HepG2 (cell line): ENCODE data around the gene FAM229A. TPM values are rescaled to one million over a fixed set of nuclear protein-coding genes. Genes with fewer than 3 reads are reported as not detected.

Source experiments
- ATAC-seq: fragments of 200-7000 bp; cut with Tn5 transposase; 3 replicates; pipeline ENCODE4 v1.9.1; 2020; ENCODE audit warnings: mild to moderate bottlenecking, moderate library complexity
- BruUV-seq: library from RNA; stranded (reverse); fragments of 400-500 nt; replicated peaks from 2 replicates; lab custom pipeline; 2021; lab: Mats Ljungman, UMichigan
- CTCF ChIA-PET: fragments of 300-600 bp; formaldehyde crosslinking; extraction: SDS; loops from one replicate; lab custom pipeline; 2021; ENCODE audit warnings: low total read pairs, inconsistent platforms, low intra/inter-chr PET ratio; lab: Yijun Ruan, JAX
- POLR2A ChIA-PET: fragments of 350-600 bp; sonication (Branson Sonifier 250); formaldehyde crosslinking; loops from one replicate; lab custom pipeline; 2020; ENCODE audit warnings: antibody characterized with exemption, inconsistent platforms; lab: Yijun Ruan, JAX
- DNase-seq: peaks from one replicate; pipeline ENCODE4 v3.0.0-alpha.2; 2015; ENCODE audit warnings: low spot score
- FAIRE-seq: peaks from 3 replicates; lab custom pipeline; 2011; peaks lifted over from hg19 to GRCh38; lab: Jason Lieb, UNC
- H2AFZ ChIP-seq: one replicate; pipeline ENCODE4 v1.6.1; 2011; ENCODE audit warnings: low read length, inconsistent platforms
- H3K27ac ChIP-seq: fragments of 300-600 bp; 3 replicates; pipeline ENCODE4 v1.8.0; 2011; ENCODE audit warnings: mixed run types, mild to moderate bottlenecking, mixed read lengths, low read length, inconsistent platforms; ENCODE audit not compliant: insufficient read depth; ENCODE audit errors: extremely low read length
- H3K27me3 ChIP-seq, 2 experiments: fragments of 200-600 bp in 1 of 2; 2 replicates in 1 of 2; 3 replicates in 1 of 2; pipeline versions ENCODE4 v1.6.0 to v1.8.0; 2011; ENCODE audit warnings: low read length in 2 of 2, mild to moderate bottlenecking in 2 of 2, moderate library complexity in 2 of 2, inconsistent platforms in 1 of 2; ENCODE audit not compliant: insufficient read depth in 2 of 2, control insufficient read depth in 1 of 2
- H3K36me3 ChIP-seq, 2 experiments: fragments of 200-600 bp in 1 of 2; replicated peaks in 1 of 2; 2 replicates in 1 of 2; 3 replicates in 1 of 2; pipeline versions ENCODE4 v1.5.1 to v1.8.0; 2011; ENCODE audit warnings: low read length in 2 of 2, inconsistent platforms in 1 of 2; ENCODE audit not compliant: insufficient read depth in 2 of 2, control insufficient read depth in 1 of 2
- H3K4me1 ChIP-seq: 2 replicates; pipeline ENCODE4 v1.5.1; 2012; ENCODE audit warnings: low read length, inconsistent platforms; ENCODE audit not compliant: insufficient read depth
- H3K4me2 ChIP-seq: 2 replicates; pipeline ENCODE4 v1.6.0; 2011; ENCODE audit warnings: low read depth, low read length, inconsistent platforms
- H3K4me3 ChIP-seq, 3 experiments: fragments of 200-600 bp in 1 of 3; sonication (generic), shearing (Covaris generic) in 1 of 3; replicated peaks in 1 of 3; 2 replicates each; pipeline ENCODE4 v1.5.1; 2011 to 2016; ENCODE audit warnings: low read length in 3 of 3, inconsistent platforms in 2 of 3, low read depth in 2 of 3, mild to moderate bottlenecking in 2 of 3, control low read depth in 1 of 3, mixed read lengths in 1 of 3; ENCODE audit not compliant: insufficient read depth in 1 of 3
- H3K79me2 ChIP-seq: one replicate; pipeline ENCODE4 v1.6.1; 2011; ENCODE audit warnings: low read length, inconsistent platforms; ENCODE audit not compliant: insufficient read depth
- H3K9ac ChIP-seq: 2 replicates; pipeline ENCODE4 v1.6.0; 2011; ENCODE audit warnings: mild to moderate bottlenecking, low read depth, low read length, inconsistent platforms; ENCODE audit not compliant: insufficient read depth
- H3K9me3 ChIP-seq: 2 replicates; pipeline ENCODE4 v1.5.1; 2012; ENCODE audit warnings: mild to moderate bottlenecking, low read length
- H4K20me1 ChIP-seq: 2 replicates; pipeline ENCODE4 v1.6.0; 2011; ENCODE audit warnings: inconsistent platforms, mild to moderate bottlenecking, low read length, moderate library complexity; ENCODE audit not compliant: insufficient read depth
- U2AF1 ChIP-seq: fragments of 200-400 bp; formaldehyde crosslinking; optimal IDR thresholded peaks from 2 replicates; pipeline ENCODE3; 2017; ENCODE audit warnings: mild to moderate bottlenecking, low read depth, low read length
- ZFP90 ChIP-seq: sonication (generic); formaldehyde crosslinking; IDR thresholded peaks from 2 replicates; pipeline ENCODE4 v1.8.0; 2022; ENCODE audit warnings: missing genetic modification reagents, mild to moderate bottlenecking, inconsistent platforms, borderline replicate concordance
- ZNF17 ChIP-seq: sonication (generic); formaldehyde crosslinking; IDR thresholded peaks from 2 replicates; pipeline ENCODE4 v1.5.0; 2020; ENCODE audit warnings: mild to moderate bottlenecking, missing genetic modification reagents
- ZNF335 ChIP-seq: sonication (generic); formaldehyde crosslinking; IDR thresholded peaks from 2 replicates; pipeline ENCODE4 v1.4.0; 2020; ENCODE audit warnings: missing genetic modification reagents
- ZNF446 ChIP-seq: sonication (generic); formaldehyde crosslinking; IDR thresholded peaks from 2 replicates; pipeline ENCODE4 v1.5.0; 2020; ENCODE audit warnings: mild to moderate bottlenecking, missing genetic modification reagents
- ZNF558 ChIP-seq: sonication (generic); formaldehyde crosslinking; IDR thresholded peaks from 2 replicates; pipeline ENCODE4 v1.9.0; 2022; ENCODE audit warnings: mild to moderate bottlenecking, missing genetic modification reagents, borderline replicate concordance
- WGBS: methylation state at CpG from one replicate; pipeline ENCODE4 v1.1.6; 2017; ENCODE audit warnings: low lambda C conversion rate; 5-methylcytosine and 5-hydroxymethylcytosine counted together
- in situ Hi-C: cut with HindIII; loops from 2 replicates; pipeline ENCODE4 v1.10.0; 2017; ENCODE audit warnings: low pct_unique_long_range_greater_than_20kb; ENCODE audit not compliant: extremely low pct_ligation_motif_present
- intact Hi-C: fragments of 100-400 bp; cut with micrococcal nuclease; formaldehyde crosslinking; loops from one replicate; pipeline ENCODE4 v1.10.0; 2022; ENCODE audit not compliant: unreplicated experiment
- polyA plus RNA-seq, 8 experiments: library from polyadenylated mRNA; depleted of rRNA in 3 of 8; stranded (reverse) in 7 of 8; unstranded in 1 of 8; fragments of >200 nt; fragmentation: Illumina TruSeq in 4 of 8; extraction: Trizol in 4 of 8; gene quantifications; 2 replicates each; pipeline versions ENCODE4 v1.2.1 to v1.2.3, GENCODE V29; 2011 to 2016; ENCODE audit warnings: low read depth in 4 of 8, missing spikeins in 1 of 8, mixed read lengths in 1 of 8; ENCODE audit not compliant: insufficient read depth in 1 of 8
- total RNA-seq, 5 experiments: library from RNA; depleted of rRNA; stranded (reverse); fragments of >200 nt; fragmentation: Illumina TruSeq; extraction: Trizol; gene quantifications; 2 replicates each; pipeline ENCODE4 v1.2.3, GENCODE V29; 2016; ENCODE audit warnings: low read depth in 1 of 5
- TF ChIP-seq, protein P1 (sequence below): fragments of 450-650 bp; IDR thresholded peaks from 2 replicates; pipeline ENCODE4 v1.6.1; 2017
- TF ChIP-seq, protein P2 (sequence below): IDR thresholded peaks from 2 replicates; pipeline ENCODE4 v1.6.1; 2016; ENCODE audit warnings: missing genetic modification reagents, missing compliant biosample characterization
- TF ChIP-seq, protein P3 (sequence below): IDR thresholded peaks from 2 replicates; pipeline ENCODE4 v1.4.0; 2020; ENCODE audit warnings: mild to moderate bottlenecking, missing genetic modification reagents
- TF ChIP-seq, protein P4 (sequence below): sonication (generic); formaldehyde crosslinking; IDR thresholded peaks from 2 replicates; pipeline ENCODE4 v1.9.0; 2021; ENCODE audit warnings: missing genetic modification reagents, borderline replicate concordance

The FAM229A gene
- total and polyA plus RNA-seq, 2 of the 13 experiments (the other 11 are each of a cell fraction or from before 2014, with no cell fraction given), result 3.2 to 17.6 TPM

DNA sequence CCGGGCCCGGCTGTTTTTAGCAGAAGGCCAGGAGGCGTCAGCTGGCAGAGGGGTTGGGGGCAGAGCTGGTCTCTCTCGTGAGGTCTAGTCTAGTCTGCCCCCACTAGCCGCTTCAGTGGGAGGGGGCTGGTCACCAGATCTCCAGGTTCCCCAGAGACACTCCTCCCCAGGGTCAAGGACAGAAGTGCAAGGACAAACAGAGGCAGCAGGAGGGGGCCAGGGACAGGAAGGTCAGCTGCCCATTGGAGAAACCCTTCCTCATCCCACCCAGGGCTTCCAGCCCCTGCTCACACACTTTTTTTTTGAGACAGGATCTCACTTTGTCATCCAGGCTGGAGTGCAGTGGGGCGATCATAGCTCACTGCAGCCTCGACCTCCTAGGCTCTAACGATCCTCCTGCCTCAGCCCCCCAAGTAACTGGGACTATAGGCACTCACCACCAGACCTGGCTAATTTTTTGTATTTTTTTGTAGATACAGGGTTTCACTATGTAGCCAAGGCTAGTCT lies 10.0 kb downstream of the FAM229A start (continued):
- TF ChIP-seq, protein P1, sequence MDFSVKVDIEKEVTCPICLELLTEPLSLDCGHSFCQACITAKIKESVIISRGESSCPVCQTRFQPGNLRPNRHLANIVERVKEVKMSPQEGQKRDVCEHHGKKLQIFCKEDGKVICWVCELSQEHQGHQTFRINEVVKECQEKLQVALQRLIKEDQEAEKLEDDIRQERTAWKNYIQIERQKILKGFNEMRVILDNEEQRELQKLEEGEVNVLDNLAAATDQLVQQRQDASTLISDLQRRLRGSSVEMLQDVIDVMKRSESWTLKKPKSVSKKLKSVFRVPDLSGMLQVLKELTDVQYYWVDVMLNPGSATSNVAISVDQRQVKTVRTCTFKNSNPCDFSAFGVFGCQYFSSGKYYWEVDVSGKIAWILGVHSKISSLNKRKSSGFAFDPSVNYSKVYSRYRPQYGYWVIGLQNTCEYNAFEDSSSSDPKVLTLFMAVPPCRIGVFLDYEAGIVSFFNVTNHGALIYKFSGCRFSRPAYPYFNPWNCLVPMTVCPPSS, result no peak
- TF ChIP-seq, protein P2, sequence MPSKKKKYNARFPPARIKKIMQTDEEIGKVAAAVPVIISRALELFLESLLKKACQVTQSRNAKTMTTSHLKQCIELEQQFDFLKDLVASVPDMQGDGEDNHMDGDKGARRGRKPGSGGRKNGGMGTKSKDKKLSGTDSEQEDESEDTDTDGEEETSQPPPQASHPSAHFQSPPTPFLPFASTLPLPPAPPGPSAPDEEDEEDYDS (CRISPR knock-in tag), result no peak
- TF ChIP-seq, protein P3, sequence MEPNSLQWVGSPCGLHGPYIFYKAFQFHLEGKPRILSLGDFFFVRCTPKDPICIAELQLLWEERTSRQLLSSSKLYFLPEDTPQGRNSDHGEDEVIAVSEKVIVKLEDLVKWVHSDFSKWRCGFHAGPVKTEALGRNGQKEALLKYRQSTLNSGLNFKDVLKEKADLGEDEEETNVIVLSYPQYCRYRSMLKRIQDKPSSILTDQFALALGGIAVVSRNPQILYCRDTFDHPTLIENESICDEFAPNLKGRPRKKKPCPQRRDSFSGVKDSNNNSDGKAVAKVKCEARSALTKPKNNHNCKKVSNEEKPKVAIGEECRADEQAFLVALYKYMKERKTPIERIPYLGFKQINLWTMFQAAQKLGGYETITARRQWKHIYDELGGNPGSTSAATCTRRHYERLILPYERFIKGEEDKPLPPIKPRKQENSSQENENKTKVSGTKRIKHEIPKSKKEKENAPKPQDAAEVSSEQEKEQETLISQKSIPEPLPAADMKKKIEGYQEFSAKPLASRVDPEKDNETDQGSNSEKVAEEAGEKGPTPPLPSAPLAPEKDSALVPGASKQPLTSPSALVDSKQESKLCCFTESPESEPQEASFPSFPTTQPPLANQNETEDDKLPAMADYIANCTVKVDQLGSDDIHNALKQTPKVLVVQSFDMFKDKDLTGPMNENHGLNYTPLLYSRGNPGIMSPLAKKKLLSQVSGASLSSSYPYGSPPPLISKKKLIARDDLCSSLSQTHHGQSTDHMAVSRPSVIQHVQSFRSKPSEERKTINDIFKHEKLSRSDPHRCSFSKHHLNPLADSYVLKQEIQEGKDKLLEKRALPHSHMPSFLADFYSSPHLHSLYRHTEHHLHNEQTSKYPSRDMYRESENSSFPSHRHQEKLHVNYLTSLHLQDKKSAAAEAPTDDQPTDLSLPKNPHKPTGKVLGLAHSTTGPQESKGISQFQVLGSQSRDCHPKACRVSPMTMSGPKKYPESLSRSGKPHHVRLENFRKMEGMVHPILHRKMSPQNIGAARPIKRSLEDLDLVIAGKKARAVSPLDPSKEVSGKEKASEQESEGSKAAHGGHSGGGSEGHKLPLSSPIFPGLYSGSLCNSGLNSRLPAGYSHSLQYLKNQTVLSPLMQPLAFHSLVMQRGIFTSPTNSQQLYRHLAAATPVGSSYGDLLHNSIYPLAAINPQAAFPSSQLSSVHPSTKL (CRISPR knock-in tag), result no peak

DNA sequence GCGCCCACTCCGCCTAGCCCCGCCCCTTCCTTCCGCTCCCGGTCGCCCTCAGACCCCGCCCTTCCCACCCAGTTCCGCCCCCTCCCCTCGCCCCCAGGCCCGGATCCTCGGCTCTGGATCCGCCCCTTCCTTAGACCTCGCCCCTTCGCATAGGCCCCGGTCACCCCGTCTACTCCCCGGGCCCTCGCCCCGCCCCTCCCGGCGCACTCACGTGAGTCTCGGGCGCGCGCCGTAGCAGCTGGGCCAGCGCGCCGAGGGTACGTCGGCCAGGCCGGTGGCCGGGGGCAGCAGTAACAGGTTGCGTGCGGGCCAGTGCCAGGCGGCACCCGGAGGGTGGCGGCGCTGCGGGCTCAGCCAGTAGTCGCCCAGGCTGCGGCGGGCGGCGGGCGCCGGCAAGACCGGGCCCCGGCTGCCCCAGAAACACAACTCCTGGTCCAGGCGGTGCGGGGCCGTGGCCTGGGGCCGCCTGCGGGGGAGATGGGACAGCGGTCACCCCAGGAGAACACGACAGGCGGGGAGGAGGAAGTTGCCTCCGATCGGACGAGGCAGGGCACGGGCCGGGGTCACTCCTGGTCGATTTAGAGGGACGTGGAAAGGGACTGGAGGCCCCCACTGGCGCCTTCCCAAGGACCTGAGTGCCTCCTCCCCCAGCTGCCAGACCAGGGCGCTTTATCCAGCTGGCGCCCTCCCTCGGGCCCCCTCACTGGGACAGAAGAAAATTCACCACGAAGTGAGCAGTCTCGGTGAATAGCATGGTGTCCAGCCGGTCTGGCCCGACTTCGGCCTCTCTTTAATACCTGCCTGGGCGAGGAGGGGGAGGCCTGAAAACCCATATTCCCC lies 10.7 kb downstream of the FAM229A start:
- CTCF ChIA-PET, result interaction anchor here (1.5 kb wide), 1 partner anchor 16 kb away, joined by 4 read pairs; the partner anchor contains the start of gene MARCKSL1
- peak; percentile 80 for ATAC-seq
- no peaks in the 10 kb centered on the region for H3K36me3 ChIP-seq
- H3K9ac ChIP-seq, result peak overlapping the region; percentile 87
- peak overlapping the region; percentile 73 to 81 (median 74) for H3K4me3 ChIP-seq
- peak; percentile 89 for DNase-seq
- H3K79me2 ChIP-seq, result no peaks in the 10 kb centered on the region
- no peaks in the 10 kb centered on the region for H3K27me3 ChIP-seq
- H3K4me1 ChIP-seq, result peaks cover 65% of the 10 kb centered on the region
- intact Hi-C loops (loop anchor here (2.0 kb wide), 2 partner anchors 15 to 43 kb away; partner anchors contain the start of genes BSDC1 and MARCKSL1), in situ Hi-C loops (no loop called here)
- WGBS, result 3% methylated on average over 17 of the region's 75 CpGs
- H2AFZ ChIP-seq, result no peak overlapping the region
- H3K4me2 ChIP-seq, result peak overlapping the region; percentile 80
- no peaks in the 10 kb centered on the region for H3K9me3 ChIP-seq
- peak; percentile 26 for FAIRE-seq
- POLR2A ChIA-PET, result interaction anchor here (0.6 to 10.1 kb wide), 25 partner anchors 9 to 384 kb away, joined by 3 to 222 read pairs (median 6); partner anchors contain the start of genes BSDC1, FAM229A, HDAC1 and KPNA6
- BruUV-seq, result TSS peak; percentile 65
- no peaks in the 10 kb centered on the region for H4K20me1 ChIP-seq
- H3K27ac ChIP-seq, result peak overlapping the region; percentile 92
- TF ChIP-seq, protein P4, sequence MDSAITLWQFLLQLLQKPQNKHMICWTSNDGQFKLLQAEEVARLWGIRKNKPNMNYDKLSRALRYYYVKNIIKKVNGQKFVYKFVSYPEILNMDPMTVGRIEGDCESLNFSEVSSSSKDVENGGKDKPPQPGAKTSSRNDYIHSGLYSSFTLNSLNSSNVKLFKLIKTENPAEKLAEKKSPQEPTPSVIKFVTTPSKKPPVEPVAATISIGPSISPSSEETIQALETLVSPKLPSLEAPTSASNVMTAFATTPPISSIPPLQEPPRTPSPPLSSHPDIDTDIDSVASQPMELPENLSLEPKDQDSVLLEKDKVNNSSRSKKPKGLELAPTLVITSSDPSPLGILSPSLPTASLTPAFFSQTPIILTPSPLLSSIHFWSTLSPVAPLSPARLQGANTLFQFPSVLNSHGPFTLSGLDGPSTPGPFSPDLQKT, result no peak
- TF ChIP-seq ZNF17 (CRISPR knock-in tag) (no peak), ZNF335 (CRISPR knock-in tag) (no peak), ZFP90 (CRISPR knock-in tag) (peak; percentile 64; the same call in 1 of the 2 replicates), ZNF446 (CRISPR knock-in tag) (no peak; the same call in 1 of the 2 replicates), U2AF1 (no peak), ZNF558 (CRISPR knock-in tag) (no peak)
